Right lobe of liver (tissue), 6 donors: Measurements from ENCODE around the gene CPTP. TPM values are rescaled to one million over a fixed set of nuclear protein-coding genes. Genes with fewer than 3 reads are reported as not detected.
A peak's percentile ranks its signal among the peaks of the same experiment; 100 is the strongest.

Source experiments
- ATAC-seq, 4 donors: fragments of 200-7000 bp; cut with Tn5 transposase; one replicate each; pipeline ENCODE4 v1.9.1; 2020; ENCODE audit warnings: mild to moderate bottlenecking in 4 of 4, moderate library complexity in 4 of 4
- DNase-seq, 3 donors: peaks; one replicate each; pipeline ENCODE4 v3.0.0-alpha.2; 2020
- H3K27ac ChIP-seq, 3 donors: fragments of 200-600 bp; one replicate each; pipeline ENCODE4 v1.8.0; 2022
- H3K27me3 ChIP-seq, 2 donors: fragments of 200-600 bp; one replicate each; pipeline ENCODE4 v1.8.0; 2022
- H3K36me3 ChIP-seq, 4 donors: fragments of 200-600 bp; sonication (generic) in 1 of 4; one replicate each; pipeline versions ENCODE4 v1.5.1 to v1.8.0; 2017 to 2022; ENCODE audit warnings: control low read depth in 1 of 4
- H3K4me1 ChIP-seq, 4 donors: fragments of 200-600 bp; sonication (generic) in 1 of 4; one replicate each; pipeline versions ENCODE4 v1.5.1 to v1.8.0; 2017 to 2022; ENCODE audit warnings: control low read depth in 1 of 4
- H3K4me3 ChIP-seq, 3 donors: fragments of 200-600 bp; one replicate each; pipeline ENCODE4 v1.8.0; 2022
- H3K9me3 ChIP-seq, 4 donors: fragments of 200-600 bp; sonication (generic) in 1 of 4; one replicate each; pipeline versions ENCODE4 v1.5.1 to v1.8.0; 2017 to 2022; ENCODE audit warnings: control low read depth in 1 of 4
- POLR2A ChIP-seq: fragments of 450-650 bp; IDR thresholded peaks from one replicate; pipeline ENCODE4 v1.6.1; 2017; ENCODE audit warnings: antibody characterized with exemption, mild to moderate bottlenecking
- WGBS: methylation state at CpG from one replicate; pipeline ENCODE4 v1.1.6; 2018; ENCODE audit warnings: low coverage, low lambda C conversion rate; ENCODE audit not compliant: insufficient coverage; ENCODE audit errors: missing lambda C conversion rate; 5-methylcytosine and 5-hydroxymethylcytosine counted together
- intact Hi-C, 2 donors: fragments of 100-400 bp; cut with DNase I; formaldehyde crosslinking; loops; one replicate each; pipeline versions ENCODE4 v1.11.2 to v1.14.1; 2022
- total RNA-seq, 6 experiments: library from RNA; depleted of rRNA in 2 of 6; stranded (reverse); fragments of >200 nt in 2 of 6; fragmentation: NEBNext Ultra II Directional in 3 of 6; extraction: Animal tissue kit (Norgen Biotek cat#: 25700) in 3 of 6; gene quantifications; one replicate each; pipeline versions ENCODE4 v1.1.0 to v1.2.4, GENCODE V29; 2016 to 2023
- TF ChIP-seq, protein P1 (sequence below), 4 donors: fragments of 200-600 bp in 3 of 4; fragments of 450-650 bp in 1 of 4; IDR thresholded peaks; one replicate each; pipeline versions ENCODE4 v1.5.1 to v1.8.0; 2016 to 2022; ENCODE audit warnings: antibody characterized with exemption in 4 of 4, mild to moderate bottlenecking in 2 of 4
- donor health status: DM: no; HTN: yes; CAD: no.
- donor health status: DM: no; HTN: no; CAD: no.
- donor health status: DM: no; HTN: no; CAD: no.
- donor health status: DM: no; HTN: yes; CAD: no.
- donor health status: DM: no; HTN: yes; CAD: no.

CPTP gene
- total RNA-seq, 6 experiments from 2014 or later: 26.9 to 57.7 (median 33.1) TPM

GRCh38 chr1:1280782-1281481 is 43.7 kb upstream of the CPTP start:
- H3K4me3 ChIP-seq: peak overlapping the region in 1 of 3 donors; percentile 19
- TF ChIP-seq, protein P1, sequence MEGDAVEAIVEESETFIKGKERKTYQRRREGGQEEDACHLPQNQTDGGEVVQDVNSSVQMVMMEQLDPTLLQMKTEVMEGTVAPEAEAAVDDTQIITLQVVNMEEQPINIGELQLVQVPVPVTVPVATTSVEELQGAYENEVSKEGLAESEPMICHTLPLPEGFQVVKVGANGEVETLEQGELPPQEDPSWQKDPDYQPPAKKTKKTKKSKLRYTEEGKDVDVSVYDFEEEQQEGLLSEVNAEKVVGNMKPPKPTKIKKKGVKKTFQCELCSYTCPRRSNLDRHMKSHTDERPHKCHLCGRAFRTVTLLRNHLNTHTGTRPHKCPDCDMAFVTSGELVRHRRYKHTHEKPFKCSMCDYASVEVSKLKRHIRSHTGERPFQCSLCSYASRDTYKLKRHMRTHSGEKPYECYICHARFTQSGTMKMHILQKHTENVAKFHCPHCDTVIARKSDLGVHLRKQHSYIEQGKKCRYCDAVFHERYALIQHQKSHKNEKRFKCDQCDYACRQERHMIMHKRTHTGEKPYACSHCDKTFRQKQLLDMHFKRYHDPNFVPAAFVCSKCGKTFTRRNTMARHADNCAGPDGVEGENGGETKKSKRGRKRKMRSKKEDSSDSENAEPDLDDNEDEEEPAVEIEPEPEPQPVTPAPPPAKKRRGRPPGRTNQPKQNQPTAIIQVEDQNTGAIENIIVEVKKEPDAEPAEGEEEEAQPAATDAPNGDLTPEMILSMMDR (IDR thresholded peaks at IDR 0.05): no peak
- no peak for TF ChIP-seq POLR2A
- WGBS: 84% methylated on average over 5 of the region's 21 CpGs
- peak overlapping the region in 1 of 3 donors; percentile 64 for H3K27ac ChIP-seq
- ATAC-seq (peak in 2 of 4 donors; percentile 8 to 25), DNase-seq (peak in 1 of 3 donors; percentile 45)
- peaks cover 0 to 15% (median 6%) of the 10 kb centered on the region in 4 donors for H3K4me1 ChIP-seq
- H3K9me3 ChIP-seq: no peaks in the 10 kb centered on the region
- intact Hi-C loops: no loop called here
- no peaks in the 10 kb centered on the region for H3K36me3 ChIP-seq
- no peaks in the 10 kb centered on the region for H3K27me3 ChIP-seq

DNA sequence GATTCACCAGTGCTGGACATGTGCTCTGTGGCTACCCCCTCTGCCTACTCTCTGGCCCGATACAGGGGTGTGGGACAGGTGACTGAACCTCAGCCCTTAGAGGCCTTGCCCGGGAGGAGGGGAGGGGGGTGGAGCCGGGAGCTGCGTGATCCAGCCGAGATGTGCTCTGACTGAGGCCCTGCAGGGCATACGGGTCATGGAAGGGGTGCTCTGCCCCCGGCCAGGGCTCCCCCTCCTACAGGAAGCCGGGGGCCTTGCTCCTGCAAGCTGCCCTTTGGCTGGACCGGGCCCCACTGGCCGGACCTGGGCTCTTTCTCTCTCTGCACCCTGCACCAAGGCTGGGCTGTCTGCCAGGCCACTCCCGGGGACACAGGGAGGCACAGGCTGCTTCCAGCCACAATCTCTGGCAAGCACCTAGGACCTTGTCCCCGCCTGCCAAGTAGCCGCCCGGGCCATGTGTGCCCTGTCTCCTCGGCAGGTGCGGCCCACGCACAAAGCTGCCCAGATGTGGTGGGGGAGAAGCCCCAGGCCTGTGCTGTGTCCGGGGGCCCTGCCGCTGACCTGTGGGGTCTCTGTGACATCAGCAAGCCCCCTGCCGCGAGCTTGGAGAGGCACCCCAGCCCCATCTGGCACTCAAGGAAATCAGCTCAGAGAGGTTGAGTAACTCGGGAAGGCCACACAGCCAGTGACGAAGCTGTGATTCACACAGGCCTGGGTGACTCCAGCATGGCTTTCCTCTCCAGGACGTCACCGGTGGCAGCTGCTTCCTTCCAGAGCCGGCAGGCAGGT is 42.9 kb upstream of the CPTP start:
- Histone ChIP-seq H3K27me3 (no peaks in the 10 kb centered on the region), H3K36me3 (no peaks in the 10 kb centered on the region), H3K9me3 (no peaks in the 10 kb centered on the region), H3K27ac (peak overlapping the region in 2 of 3 donors; percentile 30 to 64), H3K4me1 (peaks cover 0 to 15% (median 6%) of the 10 kb centered on the region in 4 donors), H3K4me3 (peak overlapping the region in 1 of 3 donors; percentile 19)
- no CpG with 5 or more reads among the region's 26 CpGs for WGBS
- TF ChIP-seq, protein P1 (IDR thresholded peaks at IDR 0.05): no peak
- no peak for TF ChIP-seq POLR2A
- peak; percentile 92 to 96 (median 94) for ATAC-seq
- DNase-seq: peak; percentile 93 to 99 (median 97)
- intact Hi-C loops: no loop called here

DNA sequence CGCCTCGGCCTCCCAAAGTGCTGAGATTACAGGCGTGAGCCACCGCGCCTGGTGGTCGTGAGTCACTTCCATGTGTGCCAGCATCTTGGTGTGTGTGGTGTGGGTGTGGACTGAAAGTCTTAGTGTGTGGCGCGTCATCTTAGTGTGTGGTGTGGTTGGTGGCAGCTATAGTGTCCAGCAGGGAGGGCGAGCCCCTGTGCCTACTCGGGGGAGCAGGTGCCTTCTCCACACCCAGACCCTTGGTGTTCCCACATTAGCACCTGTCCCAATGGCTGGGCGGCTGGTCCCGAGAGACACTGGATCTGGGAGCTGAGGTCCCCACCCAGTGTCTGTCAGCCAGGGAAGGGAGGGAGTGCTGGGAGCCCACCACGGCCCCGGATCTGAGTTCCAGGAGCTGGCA is 41.6 kb upstream of the CPTP start:
- DNase-seq: no peak
- no peaks in the 10 kb centered on the region for H3K36me3 ChIP-seq
- no peak for TF ChIP-seq POLR2A
- TF ChIP-seq, protein P1 (IDR thresholded peaks at IDR 0.05): no peak
- ATAC-seq: no peak
- H3K9me3 ChIP-seq: no peaks in the 10 kb centered on the region
- peaks cover 0 to 15% (median 6%) of the 10 kb centered on the region in 4 donors for H3K4me1 ChIP-seq
- no peak overlapping the region for H3K4me3 ChIP-seq
- H3K27ac ChIP-seq: no peak overlapping the region
- no peaks in the 10 kb centered on the region for H3K27me3 ChIP-seq
- WGBS: 81% methylated on average over 6 of the region's 14 CpGs
- intact Hi-C loops: no loop called here

DNA sequence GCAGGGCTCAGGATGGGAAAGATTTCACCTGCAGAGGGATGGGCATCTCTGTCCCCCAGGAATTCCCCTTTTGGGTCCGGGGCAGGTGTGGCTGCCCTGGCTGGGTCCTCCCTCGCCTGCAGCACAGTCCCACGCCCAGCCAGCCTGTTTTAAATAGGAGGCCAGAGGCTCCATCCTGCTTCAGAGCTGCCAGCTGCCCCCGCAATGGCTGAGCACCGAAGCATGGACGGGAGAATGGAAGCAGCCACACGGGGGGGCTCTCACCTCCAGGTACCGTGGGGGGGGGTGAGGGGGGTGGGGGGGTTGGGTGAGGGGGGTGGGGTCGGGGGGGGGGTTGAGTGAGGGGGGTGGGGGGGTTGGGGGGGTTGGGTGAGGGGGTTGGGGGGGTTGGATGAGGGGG is 40.8 kb upstream of the CPTP start:
- intact Hi-C loops: no loop called here
- DNase-seq (no peak), ATAC-seq (no peak)
- no peak for TF ChIP-seq POLR2A
- TF ChIP-seq, protein P1 (IDR thresholded peaks at IDR 0.05): no peak
- H3K36me3 ChIP-seq: no peaks in the 10 kb centered on the region
- 3% methylated on average over 5 of the region's 9 CpGs for WGBS
- peaks cover 0 to 15% (median 6%) of the 10 kb centered on the region in 4 donors for H3K4me1 ChIP-seq
- no peak overlapping the region for H3K4me3 ChIP-seq
- H3K27me3 ChIP-seq: no peaks in the 10 kb centered on the region
- no peaks in the 10 kb centered on the region for H3K9me3 ChIP-seq
- H3K27ac ChIP-seq: no peak overlapping the region
